ENCODE measurements around the gene ELANE. TPM values are rescaled to one million over a fixed set of nuclear protein-coding genes. Genes with fewer than 3 reads are reported as not detected.
"Not testable (repeated sequence)": the region's sequence is repeated elsewhere in the genome, so short reads cannot be mapped to it uniquely, and the experiment has no call there.

ELANE gene
- total RNA-seq, 3 donors from 2014 or later (not counting 1 experiment from before 2014, with no cell fraction given): 1.7 to 1.8 TPM; not detected in 1

- Mint-ChIP-seq H3K4me3 (no peak overlapping the region), H3K36me3 (no peaks in the 10 kb centered on the region), H3K27me3 (ENCODE audit: low read depth in 2 of 2) (no peaks in the 10 kb centered on the region), H3K27ac (no peak overlapping the region), H3K9me3 (no peaks in the 10 kb centered on the region), H3K4me1 (peaks cover 0 to 9% of the 10 kb centered on the region in 2 donors)
- intact Hi-C loops (cut with micrococcal nuclease): no loop called here
- WGBS (ENCODE audit: insufficient coverage): 94% methylated on average over 26 of the region's 28 CpGs
- Histone ChIP-seq H3K4me1 (ENCODE audit: control insufficient read depth, insufficient read depth, low read length) (peaks cover 17% of the 10 kb centered on the region), H3K27ac (ENCODE audit: low read length) (no peak overlapping the region), H3K4me3 (ENCODE audit: low read length) (no peak overlapping the region), H3K27me3 (ENCODE audit: control insufficient read depth, insufficient read depth, low read length) (no peaks in the 10 kb centered on the region), H3K36me3 (ENCODE audit: control insufficient read depth, insufficient read depth, low read length) (peaks cover 7% of the 10 kb centered on the region), H3K9me3 (ENCODE audit: control insufficient read depth, insufficient read depth, low read length) (no peaks in the 10 kb centered on the region)
- ATAC-seq: no peak
- TF ChIP-seq CTCF (IDR thresholded peaks at IDR 0.05): no peak
- no peak for DNase-seq
Observed at GRCh38 chr19:875265-875879, 23.3 kb downstream of the ELANE start.

GRCh38 chr19:876089-876488 is 24.0 kb downstream of the ELANE start:
- Histone ChIP-seq H3K36me3 (ENCODE audit: control insufficient read depth, insufficient read depth, low read length) (peaks cover 10% of the 10 kb centered on the region), H3K4me1 (ENCODE audit: control insufficient read depth, insufficient read depth, low read length) (peaks cover 17% of the 10 kb centered on the region), H3K27me3 (ENCODE audit: control insufficient read depth, insufficient read depth, low read length) (no peaks in the 10 kb centered on the region), H3K4me3 (ENCODE audit: low read length) (no peak overlapping the region), H3K27ac (ENCODE audit: low read length) (no peak overlapping the region), H3K9me3 (ENCODE audit: control insufficient read depth, insufficient read depth, low read length) (no peaks in the 10 kb centered on the region)
- intact Hi-C loops (cut with micrococcal nuclease): no loop called here
- TF ChIP-seq CTCF (IDR thresholded peaks at IDR 0.05): no peak
- Mint-ChIP-seq H3K9me3 (no peaks in the 10 kb centered on the region), H3K27ac (no peak overlapping the region), H3K4me3 (no peak overlapping the region), H3K36me3 (no peaks in the 10 kb centered on the region), H3K27me3 (ENCODE audit: low read depth in 2 of 2) (no peaks in the 10 kb centered on the region), H3K4me1 (peaks cover 0 to 9% of the 10 kb centered on the region in 2 donors)
- ATAC-seq: no peak
- no peak for DNase-seq
- 95% methylated on average over 18 of the region's 18 CpGs for WGBS (ENCODE audit: insufficient coverage)

GRCh38 chr19:876780-877314 is 24.7 kb downstream of the ELANE start:
- WGBS (ENCODE audit: insufficient coverage): 91% methylated on average over 29 of the region's 29 CpGs
- Histone ChIP-seq H3K4me3 (ENCODE audit: low read length) (no peak overlapping the region), H3K27ac (ENCODE audit: low read length) (no peak overlapping the region), H3K9me3 (ENCODE audit: control insufficient read depth, insufficient read depth, low read length) (no peaks in the 10 kb centered on the region), H3K36me3 (ENCODE audit: control insufficient read depth, insufficient read depth, low read length) (peaks cover 17% of the 10 kb centered on the region), H3K27me3 (ENCODE audit: control insufficient read depth, insufficient read depth, low read length) (no peaks in the 10 kb centered on the region), H3K4me1 (ENCODE audit: control insufficient read depth, insufficient read depth, low read length) (peaks cover 15% of the 10 kb centered on the region)
- no peak for TF ChIP-seq CTCF (IDR thresholded peaks at IDR 0.05)
- no peak overlapping the region for H3K4me3 Mint-ChIP-seq
- H3K27ac Mint-ChIP-seq: no peak overlapping the region
- peaks cover 0 to 9% of the 10 kb centered on the region in 2 donors for H3K4me1 Mint-ChIP-seq
- no peaks in the 10 kb centered on the region for H3K36me3 Mint-ChIP-seq
- ATAC-seq (no peak), DNase-seq (no peak)
- no peaks in the 10 kb centered on the region for H3K27me3 Mint-ChIP-seq (ENCODE audit: low read depth in 2 of 2)
- intact Hi-C loops (cut with micrococcal nuclease): no loop called here
- no peaks in the 10 kb centered on the region for H3K9me3 Mint-ChIP-seq

- DNase-seq; H3K4me3 Mint-ChIP-seq; H3K36me3 Mint-ChIP-seq; H3K27ac Mint-ChIP-seq; H3K9me3 Mint-ChIP-seq; H3K9me3 ChIP-seq (ENCODE audit: control insufficient read depth, insufficient read depth, low read length); H3K27me3 ChIP-seq (ENCODE audit: control insufficient read depth, insufficient read depth, low read length); ATAC-seq; H3K27ac ChIP-seq (ENCODE audit: low read length); H3K4me1 Mint-ChIP-seq; H3K4me1 ChIP-seq (ENCODE audit: control insufficient read depth, insufficient read depth, low read length); H3K27me3 Mint-ChIP-seq (ENCODE audit: low read depth in 2 of 2); intact Hi-C loops (cut with micrococcal nuclease); H3K4me3 ChIP-seq (ENCODE audit: low read length): not testable (repeated sequence)
- peaks cover 27% of the 10 kb centered on the region for H3K36me3 ChIP-seq (ENCODE audit: control insufficient read depth, insufficient read depth, low read length)
- WGBS (ENCODE audit: insufficient coverage): 91% methylated on average over 20 of the region's 23 CpGs
Observed at GRCh38 chr19:877992-878660, 26.0 kb downstream of the ELANE start.

GRCh38 chr19:878751-879561 is 26.9 kb downstream of the ELANE start:
- H3K36me3 Mint-ChIP-seq; H3K27me3 ChIP-seq (ENCODE audit: control insufficient read depth, insufficient read depth, low read length); H3K27ac Mint-ChIP-seq; DNase-seq; H3K4me3 ChIP-seq (ENCODE audit: low read length); intact Hi-C loops (cut with micrococcal nuclease); H3K9me3 ChIP-seq (ENCODE audit: control insufficient read depth, insufficient read depth, low read length); H3K4me1 ChIP-seq (ENCODE audit: control insufficient read depth, insufficient read depth, low read length); H3K4me1 Mint-ChIP-seq; H3K27me3 Mint-ChIP-seq (ENCODE audit: low read depth in 2 of 2); H3K4me3 Mint-ChIP-seq; ATAC-seq; H3K9me3 Mint-ChIP-seq; H3K27ac ChIP-seq (ENCODE audit: low read length): not testable (repeated sequence)
- 90% methylated on average over 20 of the region's 24 CpGs for WGBS (ENCODE audit: insufficient coverage)
- H3K36me3 ChIP-seq (ENCODE audit: control insufficient read depth, insufficient read depth, low read length): peaks cover 32% of the 10 kb centered on the region

Data from natural killer cell (primary cell).